OCI-M1 (cell line): ENCODE results near the gene TMIE.

ENCODE experiments used
- DNase-seq: peaks from one replicate; lab custom pipeline; 2025; lab: John Stamatoyannopoulos, UW

The TMIE gene

GRCh38 chr3:46709157-46709654, 8.0 kb downstream of the TMIE start:
- DNase-seq = no peak

- DNase-seq = no peak
Observed at GRCh38 chr3:46709721-46710120, 8.5 kb downstream of the TMIE start.

GRCh38 chr3:46710229-46710628, 9.0 kb downstream of the TMIE start:
- DNase-seq = no peak

DNA sequence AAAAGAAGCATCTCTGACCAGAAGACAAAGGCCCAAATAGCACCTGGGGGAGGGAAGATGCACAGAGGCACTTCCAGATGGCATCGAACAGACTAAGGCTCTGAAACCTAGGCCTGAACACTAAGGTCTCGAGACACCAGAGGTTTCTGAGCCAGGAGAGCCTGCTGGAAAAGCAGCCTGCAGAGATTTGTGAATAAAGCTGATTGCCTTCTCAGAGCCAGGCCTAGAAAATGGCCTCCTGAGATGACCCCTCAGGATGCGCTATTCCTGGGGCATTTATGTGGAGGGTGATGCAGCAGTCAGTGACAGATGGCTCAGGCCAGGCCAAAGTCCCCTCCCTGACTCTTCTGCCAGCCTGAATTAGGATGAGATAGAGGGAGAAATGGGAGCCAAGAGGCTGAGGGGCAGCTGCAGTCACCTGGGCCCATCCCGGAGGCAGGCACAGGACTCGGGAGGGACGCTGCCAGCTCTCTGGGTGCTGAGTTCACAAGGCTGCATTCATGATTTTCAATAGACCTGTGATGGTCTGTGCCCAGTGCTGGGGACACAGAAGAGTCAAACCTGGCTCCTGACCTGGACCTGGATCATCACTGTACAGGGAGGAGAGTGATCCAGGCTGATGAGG, 9.6 kb downstream of the TMIE start:
- no peak for DNase-seq

DNA sequence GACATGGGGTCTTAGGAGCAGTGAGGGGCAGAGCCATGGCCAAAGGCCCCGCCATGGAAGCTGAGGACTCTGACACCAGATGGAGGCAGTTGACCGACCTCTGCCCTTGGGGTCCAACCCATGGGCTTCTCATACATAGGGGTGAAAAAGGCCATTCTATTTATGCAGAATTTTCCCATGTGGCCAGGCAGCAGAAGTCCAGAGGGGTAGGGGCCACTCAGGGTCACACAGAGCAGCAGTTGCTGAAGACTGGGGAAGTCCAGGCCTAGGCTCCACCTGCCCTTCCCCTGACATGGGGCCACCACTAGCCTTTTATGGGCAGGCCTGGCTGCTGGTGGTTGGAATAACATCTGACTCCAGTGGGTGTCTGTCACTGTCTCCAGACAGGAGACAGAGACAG, 10.1 kb downstream of the TMIE start:
- no peak for DNase-seq

- DNase-seq = no peak
Observed at GRCh38 chr3:46711760-46712159, 10.6 kb downstream of the TMIE start.

DNA sequence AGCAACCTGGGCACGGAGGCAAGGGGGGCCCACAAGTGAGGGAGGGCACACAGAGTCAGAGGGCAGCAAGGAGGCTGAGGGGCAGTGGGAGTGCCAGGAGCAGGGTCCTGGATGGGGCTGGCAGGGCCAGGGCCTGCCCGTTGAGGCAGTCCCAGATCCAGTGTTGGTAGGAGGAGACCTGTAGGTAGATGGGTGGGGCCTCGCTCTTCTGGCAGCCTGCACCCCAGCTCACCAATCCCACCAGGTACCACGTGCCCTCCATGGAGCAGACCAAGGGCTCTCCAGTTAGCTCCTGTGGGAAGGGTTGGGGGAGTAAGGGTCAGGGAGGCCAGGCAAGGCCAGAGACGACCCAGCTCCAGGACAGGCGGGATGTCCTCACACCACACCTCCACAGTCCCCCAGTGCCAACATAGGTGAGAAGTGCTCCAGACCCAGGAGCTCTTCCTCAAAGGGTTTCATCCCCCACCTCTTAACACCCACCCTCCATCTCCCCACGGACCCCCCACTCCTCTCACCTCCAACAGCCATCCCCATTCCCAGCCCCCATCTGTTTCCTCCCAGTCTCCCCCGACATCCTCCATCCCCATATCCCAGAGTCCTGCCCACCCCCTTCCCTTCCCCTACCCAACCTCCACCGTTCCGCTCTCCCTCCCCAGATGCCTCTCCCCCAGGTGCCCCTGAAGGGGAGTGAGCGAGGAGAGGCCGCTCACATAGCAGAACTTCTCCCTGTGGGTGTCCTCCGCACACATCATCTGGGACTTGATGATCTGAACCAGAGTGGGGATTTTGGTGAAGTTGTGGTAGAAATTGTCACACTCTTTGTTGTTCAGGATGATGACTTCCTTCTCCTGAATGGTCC, 11.2 kb downstream of the TMIE start:
- no peak for DNase-seq

DNA sequence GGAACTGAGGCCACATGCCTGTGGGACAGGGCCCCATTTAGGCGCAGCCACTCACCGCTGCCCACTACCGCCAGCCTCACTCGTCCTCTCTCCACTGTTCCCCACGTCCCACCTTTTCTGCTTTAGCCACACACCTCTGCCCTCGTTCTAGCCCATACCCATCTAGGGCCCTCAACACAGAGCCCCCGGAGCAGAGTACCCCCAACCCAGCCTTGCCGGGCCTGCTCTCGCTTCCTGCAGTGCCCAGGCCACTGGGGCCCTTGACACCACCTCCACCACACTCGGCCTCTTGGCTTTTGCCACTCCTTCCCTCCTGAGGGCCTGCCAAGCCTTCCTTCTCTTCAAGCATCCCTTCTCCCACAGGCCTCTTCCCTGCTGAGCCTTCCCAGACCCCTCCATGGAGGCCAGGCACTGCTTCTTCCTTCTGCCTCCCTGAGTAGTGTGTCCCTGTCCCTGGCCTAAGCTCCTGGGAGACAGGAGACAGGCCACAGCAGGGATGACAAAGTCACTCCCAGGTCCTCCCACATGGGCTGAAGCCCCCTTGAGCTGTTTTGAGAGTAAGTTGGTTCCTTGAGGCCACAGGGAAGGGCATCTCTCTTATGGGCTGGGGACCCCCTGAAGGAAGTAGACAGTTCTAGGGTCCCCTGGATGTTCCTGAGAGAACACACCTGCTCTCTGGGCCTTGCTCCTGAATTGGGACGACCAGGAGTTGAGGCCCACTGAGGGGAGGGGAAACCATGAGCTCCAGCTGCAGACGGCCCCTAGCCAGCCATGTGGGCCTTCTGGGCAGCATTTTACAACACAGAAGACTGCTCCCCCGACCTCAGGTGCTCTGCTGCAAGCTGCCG, 12.1 kb downstream of the TMIE start:
- no peak for DNase-seq

DNA sequence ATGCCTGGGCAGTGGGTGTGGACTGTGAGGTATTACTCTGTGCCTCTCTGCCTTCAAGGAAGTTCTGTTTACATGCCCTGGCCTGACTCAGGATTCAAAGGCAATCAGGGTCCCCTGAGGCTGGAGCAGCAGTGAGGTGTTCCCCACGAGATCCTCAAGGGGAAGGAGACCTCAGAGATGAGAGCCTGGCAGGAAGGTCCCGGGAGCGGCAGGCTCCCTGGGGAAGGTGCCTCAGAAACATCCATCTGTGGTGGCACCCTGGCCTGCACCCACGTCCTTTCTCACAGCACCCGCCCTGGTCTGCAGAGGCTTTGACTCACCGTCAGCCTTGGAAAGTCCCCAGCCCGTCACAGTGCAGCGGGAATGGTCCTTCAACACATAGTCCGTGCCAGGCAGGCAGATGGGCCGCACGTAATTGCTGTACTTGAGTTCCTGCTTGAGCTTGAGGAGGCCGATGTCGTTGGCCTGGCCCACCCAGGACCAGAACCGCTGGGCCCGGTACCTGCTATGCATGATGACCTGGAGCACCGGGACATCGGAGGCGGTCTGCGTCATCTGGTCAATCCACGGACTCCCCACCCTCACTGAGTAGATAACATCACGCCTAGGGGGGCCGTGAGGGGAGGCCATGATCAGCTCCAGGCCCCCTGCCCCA, 12.8 kb downstream of the TMIE start:
- no peak for DNase-seq

GRCh38 chr3:46714728-46715506, 13.7 kb downstream of the TMIE start:
- no peak for DNase-seq

DNA sequence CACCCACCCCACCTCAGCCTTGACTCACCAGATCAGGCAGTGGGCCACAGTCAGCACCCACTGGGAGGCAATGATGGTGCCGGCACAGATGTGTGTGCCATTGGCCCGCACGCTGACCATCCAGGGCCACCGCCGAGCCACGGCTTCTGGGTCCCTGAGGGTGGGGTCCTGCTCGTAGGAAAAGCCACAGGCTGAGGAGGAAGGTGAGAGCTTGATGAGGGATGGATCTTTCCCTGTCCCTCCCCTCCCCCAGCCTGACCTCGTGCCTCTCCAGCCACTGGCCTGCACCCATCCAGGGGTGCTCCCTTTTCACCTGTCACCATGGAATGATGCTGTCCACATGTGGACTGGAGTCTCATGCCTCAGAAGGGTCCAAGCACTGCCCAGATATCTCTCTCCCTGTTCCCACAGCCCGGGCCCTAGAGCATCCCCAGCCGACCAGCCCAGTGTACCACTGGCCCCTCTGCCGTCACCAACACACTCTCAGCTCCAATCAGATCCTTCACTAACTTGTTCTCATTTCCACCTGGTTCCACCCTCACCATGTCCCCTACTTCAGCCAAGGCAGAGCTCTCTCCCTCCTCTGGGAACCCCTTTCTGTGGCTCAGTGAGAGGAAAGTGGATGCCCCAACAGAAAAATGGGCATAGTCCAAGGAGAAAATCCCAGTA, 14.4 kb downstream of the TMIE start:
- no peak for DNase-seq

DNA sequence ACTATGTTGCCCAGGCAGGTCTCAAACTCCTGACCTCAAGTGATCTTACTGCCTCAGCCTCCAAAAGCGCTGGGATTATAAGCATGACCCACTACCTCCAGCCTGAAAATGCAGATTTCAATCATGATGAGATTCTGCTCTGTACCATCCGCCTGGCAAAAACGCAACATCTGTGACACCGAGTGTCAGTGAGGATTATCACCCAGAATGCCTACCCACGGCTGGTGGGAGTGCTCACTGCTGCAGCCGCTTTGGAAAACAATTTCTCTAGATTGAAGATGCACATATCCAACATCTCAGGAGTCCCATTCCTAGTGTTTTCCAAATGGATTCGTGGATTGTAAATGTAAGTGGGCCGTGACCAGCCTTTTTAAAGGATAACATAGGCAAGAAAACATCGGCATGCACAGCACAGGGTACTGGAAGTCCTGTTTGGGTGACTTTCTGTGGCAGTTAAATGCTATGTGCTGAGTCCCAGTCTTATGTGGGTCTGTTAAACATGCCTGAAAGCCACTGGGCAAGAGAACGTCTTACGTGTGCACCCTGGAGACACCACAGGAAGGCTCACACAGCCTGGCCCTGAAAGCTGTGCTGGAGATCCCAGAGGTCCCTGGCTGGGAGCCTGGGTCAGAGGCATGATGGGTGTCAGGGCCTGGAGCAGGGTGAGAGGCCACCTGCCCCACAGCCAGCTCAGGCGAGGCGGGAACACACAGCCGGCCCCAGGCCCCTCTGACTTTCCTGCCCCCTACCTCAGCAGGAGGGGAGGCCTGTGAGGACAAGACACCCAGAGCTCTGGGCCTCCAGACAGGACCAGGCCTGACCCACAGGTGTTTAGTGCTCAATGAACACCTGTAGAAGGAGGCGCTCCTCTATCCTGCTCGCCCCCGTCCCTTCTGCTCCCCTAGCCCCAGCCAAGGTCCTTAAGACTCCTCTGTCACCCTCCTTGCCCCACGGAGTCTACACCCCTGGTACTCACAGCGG, 15.6 kb downstream of the TMIE start:
- no peak for DNase-seq

DNA sequence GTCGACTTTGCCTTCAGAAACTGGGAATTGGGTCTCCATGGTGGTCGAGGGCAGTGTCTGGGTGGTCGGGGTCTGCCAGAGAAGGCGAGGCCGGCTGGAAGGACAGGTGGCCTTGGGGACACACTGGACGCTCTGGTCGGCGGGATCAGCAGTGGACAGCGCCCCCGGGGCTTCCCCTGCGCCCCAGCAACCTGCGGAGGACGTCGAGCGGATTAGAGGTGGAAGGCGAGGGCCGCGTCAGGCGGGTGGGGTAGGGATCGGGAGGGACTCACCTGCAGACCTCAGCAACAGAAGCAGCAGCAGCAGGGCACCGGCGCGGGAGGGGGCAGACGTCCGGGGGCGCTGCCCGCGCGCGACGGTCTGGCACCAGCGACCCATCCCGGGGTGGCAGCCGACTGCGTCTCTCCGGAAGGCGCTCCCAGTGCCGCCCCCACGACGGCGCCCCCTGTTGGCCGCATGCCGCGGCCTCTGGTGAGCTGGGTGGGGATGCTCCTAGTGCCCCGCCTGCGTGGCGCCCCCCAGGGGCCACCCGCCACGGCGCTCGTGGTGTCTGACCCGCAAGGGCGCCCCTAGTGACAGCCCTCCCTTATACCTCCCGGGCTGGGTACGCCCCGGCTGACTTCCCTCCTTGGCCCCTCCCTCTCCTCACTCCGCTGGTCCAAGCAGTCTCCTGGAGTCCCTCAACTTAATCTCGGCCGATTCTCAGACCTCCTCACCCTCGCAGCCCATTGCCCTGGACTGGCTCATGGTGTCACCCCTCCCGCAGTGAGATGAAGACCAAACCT, 16.4 kb downstream of the TMIE start, which contains the start of gene PRSS50:
TSS of gene PRSS50 (minus strand) at position 423 of the 785 bp plus-strand sequence. CDS start at position 378, 45 bp downstream.
- no peak for DNase-seq

GRCh38 chr3:46719044-46719565, 17.9 kb downstream of the TMIE start:
- no peak for DNase-seq

- no peak for DNase-seq
Observed at GRCh38 chr3:46719735-46720271, 18.6 kb downstream of the TMIE start.

DNA sequence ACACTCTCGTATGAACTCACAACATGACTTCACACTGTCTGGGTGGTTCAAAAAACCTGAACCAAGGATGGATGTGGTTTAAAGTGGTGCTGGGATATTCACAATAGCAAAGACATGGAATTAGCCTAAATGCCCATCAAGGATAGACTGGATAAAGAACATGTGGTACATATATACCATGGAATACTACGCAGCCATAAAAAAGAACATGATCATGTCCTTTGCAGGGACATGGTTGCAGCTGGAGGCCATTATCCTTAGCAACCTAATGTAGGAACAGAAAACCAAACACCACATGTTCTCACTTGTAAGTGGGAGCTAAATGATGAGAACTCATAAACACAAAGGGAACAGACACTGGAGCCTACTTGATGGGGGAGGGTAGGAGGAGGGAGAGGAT, 19.8 kb downstream of the TMIE start:
- DNase-seq = no peak

DNA sequence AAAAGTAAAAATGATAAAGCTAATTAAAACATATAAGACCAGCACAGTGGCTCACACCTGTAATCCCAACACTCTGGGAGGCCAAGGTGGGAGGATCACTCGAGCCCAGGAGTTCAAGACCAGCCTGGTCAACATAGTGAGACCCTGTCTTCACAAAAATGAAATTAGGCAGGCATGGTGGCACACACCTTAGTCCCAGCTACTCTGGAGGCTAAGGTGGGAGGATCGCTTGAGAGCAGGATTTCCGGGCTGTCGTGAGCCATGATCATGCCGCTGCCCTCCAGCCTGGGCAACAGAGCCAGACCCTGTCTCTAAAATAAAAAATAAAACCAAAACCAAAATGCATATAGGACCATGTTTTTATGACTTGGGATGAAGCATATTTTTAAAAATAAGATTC, 21.3 kb downstream of the TMIE start:
- no peak for DNase-seq

GRCh38 chr3:46724424-46724823, 23.2 kb downstream of the TMIE start:
- no peak for DNase-seq
